HEK293 (cell line): Measurements from ENCODE around the gene DNAJB14.

ENCODE experiments used
- ATF2 ChIP-seq: fragments of 450-650 bp; formaldehyde crosslinking; IDR thresholded peaks from 2 replicates; pipeline ENCODE4 v1.5.1; 2016; ENCODE audit warnings: missing biosample characterization, missing genetic modification characterization, low read depth
- CTCF ChIP-seq: fragments of 450-650 bp; formaldehyde crosslinking; IDR thresholded peaks from 2 replicates; pipeline ENCODE4 v1.5.1; 2016; ENCODE audit warnings: missing biosample characterization, missing genetic modification characterization
- GLI2 ChIP-seq: fragments of 450-650 bp; formaldehyde crosslinking; IDR thresholded peaks from 2 replicates; pipeline ENCODE4; 2017; ENCODE audit warnings: missing biosample characterization, missing genetic modification characterization, low read depth, borderline replicate concordance
- GLI4 ChIP-seq: fragments of 450-650 bp; formaldehyde crosslinking; IDR thresholded peaks from 2 replicates; pipeline ENCODE4 v1.5.1; 2016; ENCODE audit warnings: missing biosample characterization, missing genetic modification characterization
- PBX3 ChIP-seq: sonication (generic); formaldehyde crosslinking; IDR thresholded peaks from 2 replicates; pipeline ENCODE4 v1.8.1; 2022; ENCODE audit warnings: mild to moderate bottlenecking, moderate library complexity, missing genetic modification reagents
- TCF7L2 ChIP-seq: IDR thresholded peaks from 2 replicates; pipeline ENCODE4 v1.6.1; 2011; ENCODE audit warnings: low read depth, mild to moderate bottlenecking, inconsistent platforms, low read length, moderate library complexity, borderline replicate concordance
- TSHZ1 ChIP-seq: fragments of 450-650 bp; formaldehyde crosslinking; IDR thresholded peaks from 2 replicates; pipeline ENCODE4 v1.5.1; 2016; ENCODE audit warnings: missing biosample characterization, missing genetic modification characterization, borderline replicate concordance
- ZEB2 ChIP-seq: fragments of 450-650 bp; formaldehyde crosslinking; IDR thresholded peaks from 2 replicates; pipeline ENCODE4 v1.5.1; 2016; ENCODE audit warnings: missing biosample characterization, missing genetic modification characterization
- ZNF174 ChIP-seq: fragments of 450-650 bp; formaldehyde crosslinking; IDR thresholded peaks from 2 replicates; pipeline ENCODE4 v1.5.0; 2017; ENCODE audit warnings: missing biosample characterization, mild to moderate bottlenecking, missing genetic modification characterization
- ZNF26 ChIP-seq: fragments of 450-650 bp; formaldehyde crosslinking; IDR thresholded peaks from 2 replicates; pipeline ENCODE4 v1.5.1; 2016; ENCODE audit warnings: missing biosample characterization, missing genetic modification characterization
- ZNF366 ChIP-seq: fragments of 450-650 bp; formaldehyde crosslinking; conservative IDR thresholded peaks from 2 replicates; pipeline ENCODE4 v1.5.1; 2016; ENCODE audit warnings: missing biosample characterization, missing genetic modification characterization
- ZNF548 ChIP-seq: fragments of 450-650 bp; formaldehyde crosslinking; IDR thresholded peaks from 2 replicates; pipeline ENCODE4 v1.5.1; 2016; ENCODE audit warnings: missing biosample characterization, missing genetic modification characterization

- TF ChIP-seq ZEB2 (tag by site-specific recombination) (no peak), ATF2 (tag by site-specific recombination) (no peak), ZNF548 (tag by site-specific recombination) (no peak), TCF7L2 (no peak), CTCF (tag by site-specific recombination) (no peak), ZNF26 (no peak), GLI2 (tag by site-specific recombination) (no peak), ZNF174 (tag by site-specific recombination) (no peak), PBX3 (CRISPR knock-in tag) (no peak), GLI4 (no peak), ZNF366 (no peak), TSHZ1 (tag by site-specific recombination) (no peak)
Measured at GRCh38 chr4:99886146-99886545, 60.3 kb downstream of the DNAJB14 start.
